GM12865 (cell line): ENCODE measurements around the gene BCAS1.

Experiments used
- DNase-seq: peaks from one replicate; pipeline ENCODE4 v3.0.0; 2010; ENCODE audit warnings: low read depth
- H3K4me3 ChIP-seq: 2 replicates; pipeline ENCODE4 v1.5.1; 2011; ENCODE audit warnings: mild to moderate bottlenecking, low read depth, low read length, control low read depth
- TF ChIP-seq, protein P1 (sequence below): IDR thresholded peaks from 2 replicates; pipeline ENCODE4 v1.5.1; 2011; ENCODE audit warnings: low read length, control low read depth, low read depth, inconsistent platforms; ENCODE audit not compliant: insufficient read depth; ENCODE audit errors: missing control alignments

The BCAS1 gene

DNA sequence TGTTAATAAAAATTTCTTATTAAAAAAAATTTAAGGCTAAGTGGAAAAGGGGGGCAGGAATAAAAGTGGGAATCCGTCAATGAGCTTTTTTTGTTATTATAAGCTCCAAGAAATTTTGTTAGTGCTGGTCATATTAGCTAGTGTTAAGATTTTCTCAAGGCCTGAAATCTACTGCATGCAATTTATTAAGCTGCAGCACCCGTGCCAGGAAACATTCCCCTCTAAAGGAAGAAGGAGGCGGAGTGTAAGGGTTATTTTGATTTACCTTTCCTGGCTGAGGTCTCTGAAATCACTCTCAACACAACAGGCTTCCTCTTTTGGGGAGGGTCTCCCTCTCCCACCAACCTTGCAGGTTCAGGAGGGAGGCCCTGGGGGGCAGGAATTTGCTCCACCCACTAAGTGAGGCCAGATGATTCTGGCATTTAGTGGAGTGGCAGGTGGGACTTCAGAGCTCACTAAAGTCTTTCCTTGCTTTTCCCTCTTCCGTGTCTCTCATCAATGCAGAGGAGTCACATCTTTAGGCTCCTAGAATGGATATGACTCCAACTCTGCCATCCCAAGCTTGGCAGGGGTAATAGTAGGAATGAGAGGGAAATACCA is 168.8 kb downstream of the BCAS1 start:
- H3K4me3 ChIP-seq = no peak overlapping the region
- DNase-seq = no peak
- TF ChIP-seq, protein P1, sequence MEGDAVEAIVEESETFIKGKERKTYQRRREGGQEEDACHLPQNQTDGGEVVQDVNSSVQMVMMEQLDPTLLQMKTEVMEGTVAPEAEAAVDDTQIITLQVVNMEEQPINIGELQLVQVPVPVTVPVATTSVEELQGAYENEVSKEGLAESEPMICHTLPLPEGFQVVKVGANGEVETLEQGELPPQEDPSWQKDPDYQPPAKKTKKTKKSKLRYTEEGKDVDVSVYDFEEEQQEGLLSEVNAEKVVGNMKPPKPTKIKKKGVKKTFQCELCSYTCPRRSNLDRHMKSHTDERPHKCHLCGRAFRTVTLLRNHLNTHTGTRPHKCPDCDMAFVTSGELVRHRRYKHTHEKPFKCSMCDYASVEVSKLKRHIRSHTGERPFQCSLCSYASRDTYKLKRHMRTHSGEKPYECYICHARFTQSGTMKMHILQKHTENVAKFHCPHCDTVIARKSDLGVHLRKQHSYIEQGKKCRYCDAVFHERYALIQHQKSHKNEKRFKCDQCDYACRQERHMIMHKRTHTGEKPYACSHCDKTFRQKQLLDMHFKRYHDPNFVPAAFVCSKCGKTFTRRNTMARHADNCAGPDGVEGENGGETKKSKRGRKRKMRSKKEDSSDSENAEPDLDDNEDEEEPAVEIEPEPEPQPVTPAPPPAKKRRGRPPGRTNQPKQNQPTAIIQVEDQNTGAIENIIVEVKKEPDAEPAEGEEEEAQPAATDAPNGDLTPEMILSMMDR = no peak

DNA sequence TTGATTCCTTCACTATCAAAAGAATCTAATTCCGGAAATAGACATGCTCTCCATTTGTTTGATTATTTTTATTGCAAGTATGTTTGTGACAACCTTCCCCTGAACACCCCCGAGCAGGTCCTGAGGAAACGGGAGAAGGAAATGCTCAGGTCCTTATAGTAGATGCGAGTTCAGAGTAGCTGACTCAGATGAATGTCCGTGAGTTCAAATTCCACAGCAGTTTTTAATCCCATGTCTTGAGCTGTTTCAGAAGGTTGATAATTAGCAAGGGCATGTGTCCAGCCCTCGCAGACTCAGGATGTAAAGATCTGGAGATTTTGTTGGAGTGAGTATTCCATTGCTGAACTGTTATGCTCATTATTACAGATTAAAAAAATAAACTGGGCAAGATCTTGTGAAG is 169.3 kb downstream of the BCAS1 start:
- DNase-seq = no peak
- no peak overlapping the region for H3K4me3 ChIP-seq
- TF ChIP-seq, protein P1 = no peak

- no peak overlapping the region for H3K4me3 ChIP-seq
- DNase-seq = peak; percentile 55
- TF ChIP-seq, protein P1 = no peak
These were observed 169.9 kb downstream of the BCAS1 start for GRCh38 chr20:53900380-53900999.

- DNase-seq = peak; percentile 88
- no peak overlapping the region for H3K4me3 ChIP-seq
- TF ChIP-seq, protein P1 = no peak
These were observed 170.8 kb downstream of the BCAS1 start for GRCh38 chr20:53899351-53900167.

- no peak overlapping the region for H3K4me3 ChIP-seq
- DNase-seq = no peak
- TF ChIP-seq, protein P1 = no peak
These were observed 171.8 kb downstream of the BCAS1 start for GRCh38 chr20:53898556-53898931.

- no peak overlapping the region for H3K4me3 ChIP-seq
- DNase-seq = no peak
- TF ChIP-seq, protein P1 = no peak
These were observed 172.4 kb downstream of the BCAS1 start for GRCh38 chr20:53897884-53898555.
